ENCODE results near the gene CMIP.

Gene CMIP

GRCh38 chr16:81590714-81591544 lies 146.3 kb downstream of the CMIP start:
- Histone ChIP-seq H3K27me3 (replicated peaks in 2 of 5; ENCODE audit: control insufficient read depth in 4 of 5, insufficient read depth in 5 of 5, low read length in 4 of 5) (no peaks in the 10 kb centered on the region), H3K27ac (ENCODE audit: insufficient read depth in 1 of 2, low read depth in 1 of 2, low read length in 2 of 2, poor library complexity in 1 of 2, severe bottlenecking in 2 of 2) (no peak overlapping the region), H3K4me1 (ENCODE audit: control extremely low read depth in 1 of 4, control insufficient read depth in 4 of 4, insufficient read depth in 4 of 4, low read length in 3 of 4) (no peaks in the 10 kb centered on the region), H3K4me3 (ENCODE audit: control insufficient read depth in 1 of 7, extremely low read depth in 1 of 7, insufficient read depth in 4 of 7, low read depth in 2 of 7, low read length in 6 of 7) (no peak overlapping the region), H3K9me3 (ENCODE audit: control extremely low read depth in 1 of 5, control insufficient read depth in 4 of 5, insufficient read depth in 2 of 5, low read depth in 1 of 5, low read length in 4 of 5) (no peaks in the 10 kb centered on the region), H3K36me3 (ENCODE audit: control insufficient read depth in 4 of 4, insufficient read depth in 4 of 4, low read length in 3 of 4) (peaks cover 0 to 16% (median 3%) of the 10 kb centered on the region in 4 experiments)
- 95% methylated on average over 4 of the region's 5 CpGs for WGBS (ENCODE audit: insufficient coverage)
- DNase-seq, result no peak
- ChIA-PET CTCF (interaction anchor here (1.3 kb wide), 1 partner anchor 20 kb away, joined by 4 read pairs; no protein-coding TSS in a partner anchor), POLR2A (no interaction called here)

DNA sequence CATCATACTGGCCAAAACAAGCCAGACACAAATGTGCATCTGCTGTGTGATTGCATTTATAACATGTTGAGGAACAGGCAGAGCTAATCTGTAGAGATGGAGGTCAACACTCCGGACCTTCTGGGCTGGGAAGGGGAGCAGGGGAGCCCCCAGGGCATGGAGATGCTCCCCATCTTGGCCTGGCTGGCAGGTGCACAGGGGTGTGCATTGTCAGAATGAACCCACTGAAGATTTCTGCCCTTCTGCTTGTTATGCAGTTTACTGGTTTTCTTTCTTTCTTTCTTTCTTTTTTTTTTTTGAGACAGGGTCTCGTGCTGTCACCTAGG lies 146.9 kb downstream of the CMIP start:
- CTCF ChIA-PET, result interaction anchor here (1.3 kb wide), 1 partner anchor 19 kb away, joined by 4 read pairs; no protein-coding TSS in a partner anchor
- DNase-seq, result no peak
- Histone ChIP-seq H3K4me1 (ENCODE audit: control extremely low read depth in 1 of 4, control insufficient read depth in 4 of 4, insufficient read depth in 4 of 4, low read length in 3 of 4) (no peaks in the 10 kb centered on the region), H3K4me3 (ENCODE audit: control insufficient read depth in 1 of 7, extremely low read depth in 1 of 7, insufficient read depth in 4 of 7, low read depth in 2 of 7, low read length in 6 of 7) (no peak overlapping the region), H3K9me3 (ENCODE audit: control extremely low read depth in 1 of 5, control insufficient read depth in 4 of 5, insufficient read depth in 2 of 5, low read depth in 1 of 5, low read length in 4 of 5) (no peaks in the 10 kb centered on the region), H3K36me3 (ENCODE audit: control insufficient read depth in 4 of 4, insufficient read depth in 4 of 4, low read length in 3 of 4) (peaks cover 0 to 16% (median 3%) of the 10 kb centered on the region in 4 experiments), H3K27ac (ENCODE audit: insufficient read depth in 1 of 2, low read depth in 1 of 2, low read length in 2 of 2, poor library complexity in 1 of 2, severe bottlenecking in 2 of 2) (no peak overlapping the region), H3K27me3 (replicated peaks in 2 of 5; ENCODE audit: control insufficient read depth in 4 of 5, insufficient read depth in 5 of 5, low read length in 4 of 5) (no peaks in the 10 kb centered on the region)
- POLR2A ChIA-PET, result no interaction called here
- 100% methylated on average over 2 of the region's 2 CpGs for WGBS (ENCODE audit: insufficient coverage)

- Histone ChIP-seq H3K36me3 (ENCODE audit: control insufficient read depth in 4 of 4, insufficient read depth in 4 of 4, low read length in 3 of 4) (peaks cover 0 to 15% (median 2%) of the 10 kb centered on the region in 4 experiments), H3K27ac (ENCODE audit: insufficient read depth in 1 of 2, low read depth in 1 of 2, low read length in 2 of 2, poor library complexity in 1 of 2, severe bottlenecking in 2 of 2) (no peak overlapping the region), H3K27me3 (replicated peaks in 2 of 5; ENCODE audit: control insufficient read depth in 4 of 5, insufficient read depth in 5 of 5, low read length in 4 of 5) (no peaks in the 10 kb centered on the region), H3K4me1 (ENCODE audit: control extremely low read depth in 1 of 4, control insufficient read depth in 4 of 4, insufficient read depth in 4 of 4, low read length in 3 of 4) (no peaks in the 10 kb centered on the region), H3K9me3 (ENCODE audit: control extremely low read depth in 1 of 5, control insufficient read depth in 4 of 5, insufficient read depth in 2 of 5, low read depth in 1 of 5, low read length in 4 of 5) (no peaks in the 10 kb centered on the region), H3K4me3 (ENCODE audit: control insufficient read depth in 1 of 7, extremely low read depth in 1 of 7, insufficient read depth in 4 of 7, low read depth in 2 of 7, low read length in 6 of 7) (no peak overlapping the region)
- 93% methylated on average over 10 of the region's 11 CpGs for WGBS (ENCODE audit: insufficient coverage)
- ChIA-PET POLR2A (interaction anchor here (0.6 kb wide), 1 partner anchor 193 kb away, joined by 3 read pairs; no protein-coding TSS in a partner anchor), CTCF (no interaction called here)
- DNase-seq, result no peak
Observed at GRCh38 chr16:81592353-81592866, 147.8 kb downstream of the CMIP start.

- 98% methylated on average over 16 of the region's 16 CpGs for WGBS (ENCODE audit: insufficient coverage)
- ChIA-PET POLR2A (interaction anchor here (0.6 kb wide), 1 partner anchor 232 kb away, joined by 3 read pairs; no protein-coding TSS in a partner anchor), CTCF (no interaction called here)
- Histone ChIP-seq H3K9me3 (ENCODE audit: control extremely low read depth in 1 of 5, control insufficient read depth in 4 of 5, insufficient read depth in 2 of 5, low read depth in 1 of 5, low read length in 4 of 5) (no peaks in the 10 kb centered on the region), H3K27me3 (replicated peaks in 2 of 5; ENCODE audit: control insufficient read depth in 4 of 5, insufficient read depth in 5 of 5, low read length in 4 of 5) (no peaks in the 10 kb centered on the region), H3K27ac (ENCODE audit: insufficient read depth in 1 of 2, low read depth in 1 of 2, low read length in 2 of 2, poor library complexity in 1 of 2, severe bottlenecking in 2 of 2) (no peak overlapping the region), H3K4me3 (ENCODE audit: control insufficient read depth in 1 of 7, extremely low read depth in 1 of 7, insufficient read depth in 4 of 7, low read depth in 2 of 7, low read length in 6 of 7) (no peak overlapping the region), H3K4me1 (ENCODE audit: control extremely low read depth in 1 of 4, control insufficient read depth in 4 of 4, insufficient read depth in 4 of 4, low read length in 3 of 4) (no peaks in the 10 kb centered on the region), H3K36me3 (ENCODE audit: control insufficient read depth in 4 of 4, insufficient read depth in 4 of 4, low read length in 3 of 4) (peaks cover 0 to 13% (median 1%) of the 10 kb centered on the region in 4 experiments)
- no peak for DNase-seq
Observed at GRCh38 chr16:81593481-81593880, 148.9 kb downstream of the CMIP start.

DNA sequence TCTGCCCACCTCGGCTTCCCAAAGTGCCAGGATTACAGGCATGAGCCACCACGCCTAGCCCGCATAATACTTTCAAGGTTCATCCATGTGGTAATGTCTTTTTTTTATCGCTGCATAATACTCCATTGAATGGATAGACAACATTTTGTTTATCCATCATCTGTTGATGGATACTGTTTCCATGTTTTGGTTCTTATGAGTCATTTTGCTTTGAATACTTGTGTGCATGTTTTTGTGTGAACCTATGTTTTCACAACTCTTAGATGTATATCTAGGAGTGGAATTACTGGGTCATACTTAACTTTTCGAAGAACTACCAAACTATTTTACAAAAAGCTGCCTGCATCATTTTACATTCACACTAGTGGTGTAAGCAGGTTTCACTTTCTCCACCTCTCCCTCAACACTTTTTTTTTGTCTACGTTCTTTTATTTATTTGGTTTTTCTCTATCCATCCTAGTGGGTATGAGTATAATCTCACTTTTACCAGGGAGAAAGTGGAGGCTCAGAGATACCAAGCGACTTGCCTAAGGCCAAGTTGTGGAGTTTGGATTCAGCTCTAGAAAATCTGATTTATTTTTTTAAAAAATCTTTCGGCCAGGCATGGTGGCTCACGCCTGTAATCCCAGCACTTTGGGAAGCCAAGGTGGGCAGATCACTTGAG lies 151.2 kb downstream of the CMIP start:
- Histone ChIP-seq H3K4me3 (ENCODE audit: control insufficient read depth in 1 of 7, extremely low read depth in 1 of 7, insufficient read depth in 4 of 7, low read depth in 2 of 7, low read length in 6 of 7) (no peak overlapping the region), H3K27me3 (replicated peaks in 2 of 5; ENCODE audit: control insufficient read depth in 4 of 5, insufficient read depth in 5 of 5, low read length in 4 of 5) (no peaks in the 10 kb centered on the region), H3K9me3 (ENCODE audit: control extremely low read depth in 1 of 5, control insufficient read depth in 4 of 5, insufficient read depth in 2 of 5, low read depth in 1 of 5, low read length in 4 of 5) (no peaks in the 10 kb centered on the region), H3K36me3 (ENCODE audit: control insufficient read depth in 4 of 4, insufficient read depth in 4 of 4, low read length in 3 of 4) (peaks cover 0 to 5% (median 0%) of the 10 kb centered on the region in 4 experiments), H3K27ac (ENCODE audit: insufficient read depth in 1 of 2, low read depth in 1 of 2, low read length in 2 of 2, poor library complexity in 1 of 2, severe bottlenecking in 2 of 2) (no peak overlapping the region), H3K4me1 (ENCODE audit: control extremely low read depth in 1 of 4, control insufficient read depth in 4 of 4, insufficient read depth in 4 of 4, low read length in 3 of 4) (no peaks in the 10 kb centered on the region)
- POLR2A ChIA-PET, result no interaction called here
- 94% methylated on average over 6 of the region's 9 CpGs for WGBS (ENCODE audit: insufficient coverage)
- DNase-seq, result peak in 1 of 3 donors; percentile 38
- CTCF ChIA-PET, result interaction anchor here (0.6 to 1.3 kb wide), 2 partner anchors 23 to 284 kb away, joined by 3 to 4 read pairs; no protein-coding TSS in a partner anchor

DNA sequence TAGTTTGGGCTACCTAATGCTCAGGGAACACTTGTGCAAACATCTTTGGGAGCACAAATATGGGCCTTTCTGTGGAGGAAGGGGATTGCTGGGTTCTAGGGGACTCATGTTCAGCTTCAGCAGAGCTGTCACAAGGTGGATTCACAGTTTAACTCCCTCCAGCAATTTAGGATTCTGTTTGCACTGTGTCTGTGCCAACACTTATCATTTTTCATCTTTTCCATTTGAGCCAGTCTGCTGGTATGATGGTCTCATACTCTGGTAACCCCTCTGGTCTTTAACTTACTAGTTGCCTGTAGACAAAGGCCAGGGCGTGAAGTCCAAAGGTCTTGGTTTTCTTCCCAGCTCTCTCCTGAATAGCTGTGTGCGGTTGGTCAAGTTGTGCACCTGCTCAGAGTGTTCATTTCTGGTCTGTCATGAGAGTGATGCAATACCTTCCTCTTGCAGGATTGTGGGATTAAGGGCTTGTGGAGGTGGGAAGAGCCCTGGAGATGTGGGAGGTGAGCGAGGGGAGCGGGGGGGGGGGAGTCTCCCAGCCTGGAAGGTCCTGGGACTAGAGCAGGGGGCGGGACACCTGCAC lies 152.6 kb downstream of the CMIP start:
- DNase-seq, result no peak
- Histone ChIP-seq H3K4me3 (ENCODE audit: control insufficient read depth in 1 of 7, extremely low read depth in 1 of 7, insufficient read depth in 4 of 7, low read depth in 2 of 7, low read length in 6 of 7) (no peak overlapping the region), H3K4me1 (ENCODE audit: control extremely low read depth in 1 of 4, control insufficient read depth in 4 of 4, insufficient read depth in 4 of 4, low read length in 3 of 4) (no peaks in the 10 kb centered on the region), H3K27ac (ENCODE audit: insufficient read depth in 1 of 2, low read depth in 1 of 2, low read length in 2 of 2, poor library complexity in 1 of 2, severe bottlenecking in 2 of 2) (no peak overlapping the region), H3K36me3 (ENCODE audit: control insufficient read depth in 4 of 4, insufficient read depth in 4 of 4, low read length in 3 of 4) (peaks cover 0 to 5% (median 0%) of the 10 kb centered on the region in 4 experiments), H3K27me3 (replicated peaks in 2 of 5; ENCODE audit: control insufficient read depth in 4 of 5, insufficient read depth in 5 of 5, low read length in 4 of 5) (no peaks in the 10 kb centered on the region), H3K9me3 (ENCODE audit: control extremely low read depth in 1 of 5, control insufficient read depth in 4 of 5, insufficient read depth in 2 of 5, low read depth in 1 of 5, low read length in 4 of 5) (no peaks in the 10 kb centered on the region)
- POLR2A ChIA-PET, result no interaction called here
- CTCF ChIA-PET, result interaction anchor here (0.9 to 1.3 kb wide), 2 partner anchors 12 to 22 kb away, joined by 3 to 4 read pairs; no protein-coding TSS in a partner anchor
- 97% methylated on average over 4 of the region's 5 CpGs for WGBS (ENCODE audit: insufficient coverage)

All from common myeloid progenitor, CD34-positive (primary cell).